ENCODE measurements around the gene IKZF3. TPM values are rescaled to one million over a fixed set of nuclear protein-coding genes. Genes with fewer than 3 reads are reported as not detected.

Gene IKZF3
- polyA plus RNA-seq, 1 of the 3 experiments (the other 2 are of a cell fraction): not detected

DNA sequence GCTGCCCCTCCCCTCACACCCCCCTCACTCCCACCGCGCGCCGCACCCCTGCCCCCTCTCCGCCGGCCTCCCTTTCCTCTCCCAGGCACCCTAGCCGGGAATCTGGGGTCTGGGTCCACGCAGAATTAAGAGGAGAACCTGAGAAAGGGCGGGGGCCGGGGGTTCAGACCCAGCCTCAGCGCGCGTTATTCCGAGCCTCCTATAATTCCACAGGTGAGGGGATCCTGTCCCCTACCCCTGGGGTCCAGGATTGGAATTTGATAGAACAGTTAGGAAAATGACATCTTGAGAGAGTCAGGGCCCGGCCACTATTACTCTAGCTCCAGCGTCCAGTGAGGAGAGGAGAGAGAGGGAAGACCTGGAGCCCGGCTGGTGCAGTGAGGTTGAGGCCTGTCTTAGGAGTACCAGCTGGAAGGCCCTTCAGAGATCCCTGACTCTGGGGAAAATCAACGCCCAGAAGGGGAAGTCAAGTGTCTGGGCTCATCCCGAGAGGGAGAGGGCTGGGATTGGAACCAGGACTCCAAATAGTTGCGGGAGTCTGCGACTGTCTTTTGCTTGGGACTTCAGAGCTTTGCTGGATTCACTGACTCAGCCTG lies 109.1 kb downstream of the IKZF3 start:
- peak overlapping the region; percentile 60 to 62 for H3K4me3 ChIP-seq (ENCODE audit: low read depth in 2 of 2, low read length in 1 of 2)
- CTCF ChIA-PET: interaction anchor here (0.6 to 2.9 kb wide), 16 partner anchors 9 to 225 kb away, joined by 3 to 33 read pairs (median 4); partner anchors contain the start of genes MIEN1 and PGAP3
- 69% methylated on average over 15 of the region's 21 CpGs for WGBS (ENCODE audit: low lambda C conversion rate)
- H3K9ac ChIP-seq: peak overlapping the region; percentile 70
- DNase-seq: no peak
- peak overlapping the region; percentile 96 for H3K4me2 ChIP-seq
- no peaks in the 10 kb centered on the region for H3K36me3 ChIP-seq (replicated peaks in 1 of 2; ENCODE audit: control insufficient read depth in 1 of 2, insufficient read depth in 2 of 2, low read length in 1 of 2)
- H3K27me3 ChIP-seq (ENCODE audit: insufficient read depth): peaks cover 30% of the 10 kb centered on the region; the same call in 1 of the 2 replicates
- H4K20me1 ChIP-seq (ENCODE audit: insufficient read depth): no peaks in the 10 kb centered on the region
- peak overlapping the region; percentile 96 for H2AFZ ChIP-seq (ENCODE audit: low read depth)
- TF ChIP-seq YY1 (IDR thresholded peaks at IDR 0.05; ENCODE audit: low read depth) (no peak), SIN3A (IDR thresholded peaks at IDR 0.05; ENCODE audit: borderline replicate concordance, low read depth, low read length) (no peak), NRF1 (IDR thresholded peaks at IDR 0.05; ENCODE audit: low read depth, low read length) (no peak), MEF2A (IDR thresholded peaks at IDR 0.05; ENCODE audit: borderline replicate concordance, low read depth) (no peak), JUND (IDR thresholded peaks at IDR 0.05) (no peak), RXRA (IDR thresholded peaks at IDR 0.05; ENCODE audit: borderline replicate concordance, low read depth) (no peak), TEAD4 (IDR thresholded peaks at IDR 0.05; ENCODE audit: borderline replicate concordance, insufficient read depth) (no peak), POLR2AphosphoS5 (IDR thresholded peaks at IDR 0.05; ENCODE audit: low read depth, low read length) (no peak), EZH2phosphoT487 (IDR thresholded peaks at IDR 0.05; ENCODE audit: borderline replicate concordance, low read depth) (no peak), RFX5 (IDR thresholded peaks at IDR 0.05; ENCODE audit: low read length) (no peak)
- TF ChIP-seq, protein P1, sequence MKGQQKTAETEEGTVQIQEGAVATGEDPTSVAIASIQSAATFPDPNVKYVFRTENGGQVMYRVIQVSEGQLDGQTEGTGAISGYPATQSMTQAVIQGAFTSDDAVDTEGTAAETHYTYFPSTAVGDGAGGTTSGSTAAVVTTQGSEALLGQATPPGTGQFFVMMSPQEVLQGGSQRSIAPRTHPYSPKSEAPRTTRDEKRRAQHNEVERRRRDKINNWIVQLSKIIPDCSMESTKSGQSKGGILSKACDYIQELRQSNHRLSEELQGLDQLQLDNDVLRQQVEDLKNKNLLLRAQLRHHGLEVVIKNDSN (IDR thresholded peaks at IDR 0.05; ENCODE audit: borderline replicate concordance, low read depth): no peak
- TF ChIP-seq, protein P2, sequence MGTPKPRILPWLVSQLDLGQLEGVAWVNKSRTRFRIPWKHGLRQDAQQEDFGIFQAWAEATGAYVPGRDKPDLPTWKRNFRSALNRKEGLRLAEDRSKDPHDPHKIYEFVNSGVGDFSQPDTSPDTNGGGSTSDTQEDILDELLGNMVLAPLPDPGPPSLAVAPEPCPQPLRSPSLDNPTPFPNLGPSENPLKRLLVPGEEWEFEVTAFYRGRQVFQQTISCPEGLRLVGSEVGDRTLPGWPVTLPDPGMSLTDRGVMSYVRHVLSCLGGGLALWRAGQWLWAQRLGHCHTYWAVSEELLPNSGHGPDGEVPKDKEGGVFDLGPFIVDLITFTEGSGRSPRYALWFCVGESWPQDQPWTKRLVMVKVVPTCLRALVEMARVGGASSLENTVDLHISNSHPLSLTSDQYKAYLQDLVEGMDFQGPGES (IDR thresholded peaks at IDR 0.05; ENCODE audit: low read depth, low read length): no peak
- no peak overlapping the region for H3K27ac ChIP-seq (ENCODE audit: low read depth in 2 of 2, low read length in 1 of 2)
- peaks cover 5% of the 10 kb centered on the region for H3F3A ChIP-seq (replicated peaks; ENCODE audit: insufficient read depth)
- POLR2A ChIA-PET: interaction anchor here (0.5 to 1.1 kb wide), 2 partner anchors 133 to 1946 kb away, joined by 3 read pairs; no protein-coding TSS in a partner anchor
- no peaks in the 10 kb centered on the region for H3K79me2 ChIP-seq (ENCODE audit: insufficient read depth)
- H3K4me1 ChIP-seq (ENCODE audit: control insufficient read depth in 1 of 2, insufficient read depth in 2 of 2, low read depth in 1 of 2, low read length in 1 of 2): peaks cover 0 to 10% of the 10 kb centered on the region in 2 experiments; a peak in 1 of 4 replicates
- H3K9me3 ChIP-seq: no peaks in the 10 kb centered on the region
- no peaks in the 10 kb centered on the region for H3K9me2 ChIP-seq

DNA sequence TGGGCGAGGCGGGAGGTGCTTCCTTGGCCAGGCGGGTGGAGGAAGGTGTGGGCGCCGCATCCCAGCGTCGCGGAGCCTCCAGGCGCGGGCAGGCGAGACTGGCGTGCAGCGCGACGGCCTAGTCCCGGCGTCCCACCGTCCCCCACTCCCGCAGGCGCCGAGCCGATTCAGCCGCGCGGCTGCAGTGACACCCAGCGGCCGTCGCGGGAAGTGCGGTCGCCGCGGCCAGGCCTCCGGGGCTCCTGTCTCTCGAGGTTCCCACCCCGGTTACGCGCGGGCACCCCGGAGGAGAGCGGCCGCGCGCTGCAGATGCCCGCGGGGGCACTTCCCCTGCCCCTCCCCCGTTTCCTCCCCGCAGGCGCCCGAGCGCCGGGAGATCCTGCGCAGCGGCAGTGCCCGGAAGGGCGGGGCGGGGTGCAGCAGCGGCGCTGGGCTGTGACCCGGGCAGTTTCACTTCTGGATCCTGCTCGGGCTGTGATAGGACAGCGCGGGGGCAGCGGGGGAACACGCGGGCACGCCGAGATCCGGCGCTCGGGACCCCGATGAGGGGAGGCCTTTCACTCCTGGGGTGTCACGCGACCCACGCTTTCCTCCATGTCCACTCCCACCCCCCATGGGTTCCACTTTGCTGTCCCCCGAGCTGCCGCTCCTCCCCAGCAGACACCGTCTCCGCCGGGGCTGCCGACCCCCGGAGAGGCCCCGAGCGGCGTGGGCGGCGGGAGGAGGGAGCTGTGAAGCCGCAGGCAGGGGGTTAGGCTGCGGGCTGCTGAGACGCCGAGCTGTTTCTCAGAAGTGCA lies 109.8 kb downstream of the IKZF3 start:
- H3K4me3 ChIP-seq (ENCODE audit: low read depth in 2 of 2, low read length in 1 of 2): peak overlapping the region; percentile 60 to 62
- no peaks in the 10 kb centered on the region for H4K20me1 ChIP-seq (ENCODE audit: insufficient read depth)
- peaks cover 0 to 12% of the 10 kb centered on the region in 2 experiments; a peak in 1 of 4 replicates for H3K4me1 ChIP-seq (ENCODE audit: control insufficient read depth in 1 of 2, insufficient read depth in 2 of 2, low read depth in 1 of 2, low read length in 1 of 2)
- H3K9ac ChIP-seq: peak overlapping the region; percentile 70
- no peaks in the 10 kb centered on the region for H3K79me2 ChIP-seq (ENCODE audit: insufficient read depth)
- H3K4me2 ChIP-seq: peak overlapping the region; percentile 96
- peaks cover 5% of the 10 kb centered on the region for H3F3A ChIP-seq (replicated peaks; ENCODE audit: insufficient read depth)
- H2AFZ ChIP-seq (ENCODE audit: low read depth): peak overlapping the region; percentile 96
- ChIA-PET CTCF (interaction anchor here (0.6 to 2.9 kb wide), 16 partner anchors 10 to 226 kb away, joined by 3 to 33 read pairs (median 4); partner anchors contain the start of genes MIEN1 and PGAP3), POLR2A (interaction anchor here (0.5 to 1.1 kb wide), 2 partner anchors 133 to 1947 kb away, joined by 3 read pairs; no protein-coding TSS in a partner anchor)
- no peaks in the 10 kb centered on the region for H3K9me3 ChIP-seq
- peaks cover 23% of the 10 kb centered on the region; the same call in 1 of the 2 replicates for H3K27me3 ChIP-seq (ENCODE audit: insufficient read depth)
- H3K9me2 ChIP-seq: no peaks in the 10 kb centered on the region
- peak overlapping the region in 1 of 2 experiments; percentile 72; a peak in 2 of 4 replicates for H3K27ac ChIP-seq (ENCODE audit: low read depth in 2 of 2, low read length in 1 of 2)
- peak; percentile 98 for DNase-seq
- no peaks in the 10 kb centered on the region for H3K36me3 ChIP-seq (replicated peaks in 1 of 2; ENCODE audit: control insufficient read depth in 1 of 2, insufficient read depth in 2 of 2, low read length in 1 of 2)
- 8% methylated on average over 8 of the region's 91 CpGs for WGBS (ENCODE audit: low lambda C conversion rate)
- TF ChIP-seq FOXM1 (IDR thresholded peaks at IDR 0.05; ENCODE audit: low read depth): no peak
- no peak for TF ChIP-seq MEF2A (IDR thresholded peaks at IDR 0.05; ENCODE audit: borderline replicate concordance, low read depth)
- TF ChIP-seq, protein P3, sequence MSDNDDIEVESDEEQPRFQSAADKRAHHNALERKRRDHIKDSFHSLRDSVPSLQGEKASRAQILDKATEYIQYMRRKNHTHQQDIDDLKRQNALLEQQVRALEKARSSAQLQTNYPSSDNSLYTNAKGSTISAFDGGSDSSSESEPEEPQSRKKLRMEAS (IDR thresholded peaks at IDR 0.05; ENCODE audit: low read depth): peak; percentile 71
- TF ChIP-seq MXI1 (IDR thresholded peaks at IDR 0.05; ENCODE audit: low read depth, low read length): peak; percentile 48; the same call in 1 of the 2 replicates
- peak; percentile 67 for TF ChIP-seq CHD2 (IDR thresholded peaks at IDR 0.05; ENCODE audit: low read length, partially characterized antibody)
- peak; percentile 19; the same call in 1 of the 2 replicates for TF ChIP-seq TCF12 (IDR thresholded peaks at IDR 0.05)
- peak; percentile 54; the same call in 1 of the 2 replicates for TF ChIP-seq RXRA (IDR thresholded peaks at IDR 0.05; ENCODE audit: borderline replicate concordance, low read depth)
- 0 out of 2 replicates have a peak, but pooled peaks have one; percentile 30 for TF ChIP-seq YY1 (IDR thresholded peaks at IDR 0.05; ENCODE audit: low read depth)
- TF ChIP-seq POLR2AphosphoS5 (IDR thresholded peaks at IDR 0.05; ENCODE audit: low read depth, low read length): peak; percentile 75
- TF ChIP-seq, protein P1 (IDR thresholded peaks at IDR 0.05; ENCODE audit: borderline replicate concordance, low read depth): 0 out of 2 replicates have a peak, but pooled peaks have one; percentile 19
- TF ChIP-seq, protein P4, sequence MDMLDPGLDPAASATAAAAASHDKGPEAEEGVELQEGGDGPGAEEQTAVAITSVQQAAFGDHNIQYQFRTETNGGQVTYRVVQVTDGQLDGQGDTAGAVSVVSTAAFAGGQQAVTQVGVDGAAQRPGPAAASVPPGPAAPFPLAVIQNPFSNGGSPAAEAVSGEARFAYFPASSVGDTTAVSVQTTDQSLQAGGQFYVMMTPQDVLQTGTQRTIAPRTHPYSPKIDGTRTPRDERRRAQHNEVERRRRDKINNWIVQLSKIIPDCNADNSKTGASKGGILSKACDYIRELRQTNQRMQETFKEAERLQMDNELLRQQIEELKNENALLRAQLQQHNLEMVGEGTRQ (IDR thresholded peaks at IDR 0.05; ENCODE audit: borderline replicate concordance, low read depth, low read length): no peak
- peak; percentile 50 for TF ChIP-seq GABPA (IDR thresholded peaks at IDR 0.05; ENCODE audit: low read depth)
- peak; percentile 72 for TF ChIP-seq RAD21 (IDR thresholded peaks at IDR 0.05; ENCODE audit: low read length)

All from SK-N-SH (cell line).